ENCODE results near the gene APMAP.
"Not testable (repeated sequence)": the region's sequence is repeated elsewhere in the genome, so short reads cannot be mapped to it uniquely, and the experiment has no call there.

Gene APMAP

GRCh38 chr20:24952376-24953208 lies 40.0 kb downstream of the APMAP start:
- no peak for DNase-seq (ENCODE audit: low read depth in 2 of 2)

- DNase-seq (ENCODE audit: low read depth in 2 of 2), result no peak
Observed at GRCh38 chr20:24951536-24952083, 40.9 kb downstream of the APMAP start.

GRCh38 chr20:24950836-24951525 lies 41.6 kb downstream of the APMAP start:
- DNase-seq (ENCODE audit: low read depth in 2 of 2), result no peak

- DNase-seq (ENCODE audit: low read depth in 2 of 2), result no peak
Observed at GRCh38 chr20:24950128-24950835, 42.3 kb downstream of the APMAP start.

GRCh38 chr20:24949756-24950127 lies 42.8 kb downstream of the APMAP start:
- no peak for DNase-seq (ENCODE audit: low read depth in 2 of 2)

GRCh38 chr20:24948939-24949679 lies 43.4 kb downstream of the APMAP start, which contains the start of gene CST7:
CST7 (plus strand) TSS chr20:24949269; CDS start chr20:24949506, 237 bp downstream.
- DNase-seq (ENCODE audit: low read depth in 2 of 2), result peak; percentile 86 to 89

GRCh38 chr20:24948396-24948938 lies 44.1 kb downstream of the APMAP start:
- DNase-seq (ENCODE audit: low read depth in 2 of 2), result not testable (repeated sequence)

- DNase-seq (ENCODE audit: low read depth in 2 of 2), result not testable (repeated sequence)
Observed at GRCh38 chr20:24946376-24946775, 46.2 kb downstream of the APMAP start.

- DNase-seq (ENCODE audit: low read depth in 2 of 2), result no peak
Observed at GRCh38 chr20:24943731-24944130, 48.8 kb downstream of the APMAP start.

GRCh38 chr20:24943196-24943595 lies 49.4 kb downstream of the APMAP start:
- no peak for DNase-seq (ENCODE audit: low read depth in 2 of 2)

GRCh38 chr20:24942679-24943078 lies 49.9 kb downstream of the APMAP start:
- DNase-seq (ENCODE audit: low read depth in 2 of 2), result no peak

- DNase-seq (ENCODE audit: low read depth in 2 of 2), result no peak
Observed at GRCh38 chr20:24939036-24939435, 53.5 kb downstream of the APMAP start.

GRCh38 chr20:24938498-24938897 lies 54.1 kb downstream of the APMAP start:
- no peak for DNase-seq (ENCODE audit: low read depth in 2 of 2)

- no peak for DNase-seq (ENCODE audit: low read depth in 2 of 2)
Observed at GRCh38 chr20:24937579-24937978, 55.0 kb downstream of the APMAP start.

- no peak for DNase-seq (ENCODE audit: low read depth in 2 of 2)
Observed at GRCh38 chr20:24936526-24937407, 55.8 kb downstream of the APMAP start.

- no peak for DNase-seq (ENCODE audit: low read depth in 2 of 2)
Observed at GRCh38 chr20:24935766-24936525, 56.6 kb downstream of the APMAP start.

- no peak for DNase-seq (ENCODE audit: low read depth in 2 of 2)
Observed at GRCh38 chr20:24935140-24935539, 57.4 kb downstream of the APMAP start.

- DNase-seq (ENCODE audit: low read depth in 2 of 2), result no peak
Observed at GRCh38 chr20:24934716-24935115, 57.8 kb downstream of the APMAP start.

GRCh38 chr20:24934101-24934661 lies 58.4 kb downstream of the APMAP start:
- DNase-seq (ENCODE audit: low read depth in 2 of 2), result no peak

All from stimulated activated CD8-positive, alpha-beta memory T cell treated with anti-CD3 and anti-CD28 coated beads, Interleukin-15, amount 100 ng/mL, for 48 hours (primary cell).